Neural cell (in vitro differentiated cells): ENCODE data around the gene RABGGTA.

Experiments
- EP300 ChIP-seq: fragments of 450-650 bp; conservative IDR thresholded peaks from 2 replicates; pipeline ENCODE4 v1.6.1; 2014; ENCODE audit warnings: antibody characterized with exemption, mild to moderate bottlenecking, moderate library complexity; ENCODE audit not compliant: poor library complexity, severe bottlenecking
- EZH2 ChIP-seq: fragments of 200-600, 300-800 bp; shearing (Covaris generic), sonication (generic); IDR thresholded peaks from 2 replicates; pipeline ENCODE4 v1.6.1; 2014; ENCODE audit warnings: antibody characterized with exemption, low read length, borderline replicate concordance, mild to moderate bottlenecking; ENCODE audit not compliant: insufficient read depth, poor library complexity, severe bottlenecking
- MXI1 ChIP-seq: fragments of 450-650 bp; conservative IDR thresholded peaks from 2 replicates; pipeline ENCODE4 v1.6.1; 2014; ENCODE audit warnings: antibody characterized with exemption, mild to moderate bottlenecking; ENCODE audit not compliant: poor library complexity, severe bottlenecking
- POLR2AphosphoS5 ChIP-seq: IDR thresholded peaks from 2 replicates; pipeline ENCODE4 v1.6.1; 2012
- RAD21 ChIP-seq: fragments of 450-650 bp; conservative IDR thresholded peaks from 2 replicates; pipeline ENCODE4 v1.6.1; 2014; ENCODE audit warnings: antibody characterized with exemption, mild to moderate bottlenecking, moderate library complexity
- REST ChIP-seq: IDR thresholded peaks from 2 replicates; pipeline ENCODE4 v1.6.1; 2012; ENCODE audit warnings: borderline replicate concordance
- SMC3 ChIP-seq: fragments of 450-650 bp; conservative IDR thresholded peaks from 2 replicates; pipeline ENCODE4 v1.6.1; 2014; ENCODE audit warnings: antibody characterized with exemption, mild to moderate bottlenecking, moderate library complexity; ENCODE audit not compliant: poor library complexity
- TAF1 ChIP-seq: IDR thresholded peaks from 2 replicates; pipeline ENCODE4 v1.6.1; 2012; ENCODE audit warnings: low read depth
- TF ChIP-seq, protein P1 (sequence below): fragments of 450-650 bp; IDR thresholded peaks from 2 replicates; pipeline ENCODE4 v1.5.1; 2014; ENCODE audit warnings: antibody characterized with exemption, mild to moderate bottlenecking, moderate library complexity; ENCODE audit not compliant: poor library complexity, severe bottlenecking

DNA sequence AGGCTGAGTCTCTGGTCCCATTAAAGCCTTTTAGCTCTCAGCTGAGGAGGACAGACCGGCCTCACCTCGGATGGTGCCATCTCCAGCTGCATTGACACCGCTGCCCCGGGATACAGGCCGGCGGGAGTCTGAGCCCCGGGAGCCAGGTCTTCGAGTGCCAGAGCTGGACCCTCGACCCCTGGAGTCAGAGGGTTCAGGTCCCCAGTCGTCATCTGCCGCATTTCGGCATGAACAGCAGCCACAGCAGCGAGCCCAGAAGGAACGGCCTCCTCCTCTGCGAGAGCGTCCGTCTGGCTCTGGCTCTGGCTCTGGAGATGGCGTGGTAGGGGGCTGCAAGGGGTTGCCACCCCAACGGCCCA is 9.4 kb downstream of the RABGGTA start:
- TF ChIP-seq, protein P1, sequence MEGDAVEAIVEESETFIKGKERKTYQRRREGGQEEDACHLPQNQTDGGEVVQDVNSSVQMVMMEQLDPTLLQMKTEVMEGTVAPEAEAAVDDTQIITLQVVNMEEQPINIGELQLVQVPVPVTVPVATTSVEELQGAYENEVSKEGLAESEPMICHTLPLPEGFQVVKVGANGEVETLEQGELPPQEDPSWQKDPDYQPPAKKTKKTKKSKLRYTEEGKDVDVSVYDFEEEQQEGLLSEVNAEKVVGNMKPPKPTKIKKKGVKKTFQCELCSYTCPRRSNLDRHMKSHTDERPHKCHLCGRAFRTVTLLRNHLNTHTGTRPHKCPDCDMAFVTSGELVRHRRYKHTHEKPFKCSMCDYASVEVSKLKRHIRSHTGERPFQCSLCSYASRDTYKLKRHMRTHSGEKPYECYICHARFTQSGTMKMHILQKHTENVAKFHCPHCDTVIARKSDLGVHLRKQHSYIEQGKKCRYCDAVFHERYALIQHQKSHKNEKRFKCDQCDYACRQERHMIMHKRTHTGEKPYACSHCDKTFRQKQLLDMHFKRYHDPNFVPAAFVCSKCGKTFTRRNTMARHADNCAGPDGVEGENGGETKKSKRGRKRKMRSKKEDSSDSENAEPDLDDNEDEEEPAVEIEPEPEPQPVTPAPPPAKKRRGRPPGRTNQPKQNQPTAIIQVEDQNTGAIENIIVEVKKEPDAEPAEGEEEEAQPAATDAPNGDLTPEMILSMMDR = no peak
- no peak for TF ChIP-seq MXI1
- no peak for TF ChIP-seq EP300
- TF ChIP-seq TAF1 = no peak
- no peak for TF ChIP-seq EZH2
- TF ChIP-seq REST = no peak
- TF ChIP-seq RAD21 = no peak
- no peak for TF ChIP-seq POLR2AphosphoS5
- TF ChIP-seq SMC3 = no peak
